ENCODE measurements around the gene CORT. TPM values are rescaled to one million over a fixed set of nuclear protein-coding genes. Genes with fewer than 3 reads are reported as not detected.

The CORT gene
- polyA plus RNA-seq (2011; rRNA removed) (not detected in 2 replicates), polyA minus RNA-seq (2011; rRNA and poly(A)+ RNA removed) (not detected in 2 replicates)

- CTCF ChIA-PET = interaction anchor here (1.7 kb wide), 1 partner anchor 20 kb away, joined by 4 read pairs; no protein-coding TSS in a partner anchor
- Histone ChIP-seq H3K27ac (ENCODE audit: low read depth, low read length) (no peak within 1 kb of the TSS), H3K4me3 (ENCODE audit: low read depth, low read length) (no peak within 1 kb of the TSS), H3K9me3 (ENCODE audit: control insufficient read depth, insufficient read depth, low read length) (peaks cover 5% of the 10 kb centered on the region), H3K27me3 (ENCODE audit: control insufficient read depth, insufficient read depth, low read length) (no peaks in the 10 kb centered on the region)
- POLR2A ChIA-PET = no interaction called here
- no peak for DNase-seq (ENCODE audit: low read depth, low spot score)
- no peak for TF ChIP-seq CTCF (IDR thresholded peaks at IDR 0.05; ENCODE audit: low read depth, low read length)
These were observed at the start of gene CORT for GRCh38 chr1:10449751-10450150. Gene CORT, plus strand, starts transcription at chr1:10450031. Its CDS starts 193 bp downstream, at chr1:10450224.

GRCh38 chr1:10401281-10401680 is 48.5 kb upstream of the CORT start:
- TF ChIP-seq CTCF (IDR thresholded peaks at IDR 0.05; ENCODE audit: low read depth, low read length) = no peak
- peak overlapping the region; percentile 43 for H3K27ac ChIP-seq (ENCODE audit: low read depth, low read length)
- DNase-seq (ENCODE audit: low read depth, low spot score) = peak; percentile 32
- no peaks in the 10 kb centered on the region for H3K27me3 ChIP-seq (ENCODE audit: control insufficient read depth, insufficient read depth, low read length)
- POLR2A ChIA-PET = interaction anchor here (2.6 to 4.1 kb wide), 3 partner anchors 13 to 21 kb away, joined by 10 to 72 read pairs (median 42); no protein-coding TSS in a partner anchor
- H3K9me3 ChIP-seq (ENCODE audit: control insufficient read depth, insufficient read depth, low read length) = no peaks in the 10 kb centered on the region; the same call in 1 of the 2 replicates
- peak overlapping the region; percentile 23 for H3K4me3 ChIP-seq (ENCODE audit: low read depth, low read length)
- CTCF ChIA-PET = interaction anchor here (0.6 to 2.7 kb wide), 2 partner anchors 24 to 131 kb away, joined by 3 to 18 read pairs; no protein-coding TSS in a partner anchor

- H3K4me3 ChIP-seq (ENCODE audit: low read depth, low read length) = no peak overlapping the region
- peak; percentile 42 for DNase-seq (ENCODE audit: low read depth, low spot score)
- no peaks in the 10 kb centered on the region for H3K27me3 ChIP-seq (ENCODE audit: control insufficient read depth, insufficient read depth, low read length)
- H3K27ac ChIP-seq (ENCODE audit: low read depth, low read length) = peak overlapping the region; percentile 43
- CTCF ChIA-PET = no interaction called here
- TF ChIP-seq CTCF (IDR thresholded peaks at IDR 0.05; ENCODE audit: low read depth, low read length) = no peak
- POLR2A ChIA-PET = interaction anchor here (0.9 to 1.7 kb wide), 3 partner anchors 13 to 25 kb away, joined by 3 to 10 read pairs (median 6); no protein-coding TSS in a partner anchor
- no peaks in the 10 kb centered on the region; the same call in 1 of the 2 replicates for H3K9me3 ChIP-seq (ENCODE audit: control insufficient read depth, insufficient read depth, low read length)
These were observed 47.0 kb upstream of the CORT start for GRCh38 chr1:10402729-10403274.

GRCh38 chr1:10407201-10407600 is 42.6 kb upstream of the CORT start:
- no peak overlapping the region for H3K4me3 ChIP-seq (ENCODE audit: low read depth, low read length)
- no peak overlapping the region for H3K27ac ChIP-seq (ENCODE audit: low read depth, low read length)
- no peaks in the 10 kb centered on the region for H3K27me3 ChIP-seq (ENCODE audit: control insufficient read depth, insufficient read depth, low read length)
- ChIA-PET POLR2A (interaction anchor here (0.9 to 1.0 kb wide), 2 partner anchors 17 to 26 kb away, joined by 3 read pairs; no protein-coding TSS in a partner anchor), CTCF (interaction anchor here (0.9 kb wide), 1 partner anchor 29 kb away, joined by 3 read pairs; no protein-coding TSS in a partner anchor)
- DNase-seq (ENCODE audit: low read depth, low spot score) = no peak
- TF ChIP-seq CTCF (IDR thresholded peaks at IDR 0.05; ENCODE audit: low read depth, low read length) = no peak
- no peaks in the 10 kb centered on the region for H3K9me3 ChIP-seq (ENCODE audit: control insufficient read depth, insufficient read depth, low read length)

Measured in AG04450 (cell line).